GM10847 (cell line): ENCODE measurements around the gene ZGPAT.

Source experiments
- POLR2A ChIP-seq: IDR thresholded peaks from 2 replicates; pipeline ENCODE4 v1.6.1; 2011; ENCODE audit not compliant: insufficient read length; ENCODE audit errors: extremely low read depth

Gene ZGPAT

DNA sequence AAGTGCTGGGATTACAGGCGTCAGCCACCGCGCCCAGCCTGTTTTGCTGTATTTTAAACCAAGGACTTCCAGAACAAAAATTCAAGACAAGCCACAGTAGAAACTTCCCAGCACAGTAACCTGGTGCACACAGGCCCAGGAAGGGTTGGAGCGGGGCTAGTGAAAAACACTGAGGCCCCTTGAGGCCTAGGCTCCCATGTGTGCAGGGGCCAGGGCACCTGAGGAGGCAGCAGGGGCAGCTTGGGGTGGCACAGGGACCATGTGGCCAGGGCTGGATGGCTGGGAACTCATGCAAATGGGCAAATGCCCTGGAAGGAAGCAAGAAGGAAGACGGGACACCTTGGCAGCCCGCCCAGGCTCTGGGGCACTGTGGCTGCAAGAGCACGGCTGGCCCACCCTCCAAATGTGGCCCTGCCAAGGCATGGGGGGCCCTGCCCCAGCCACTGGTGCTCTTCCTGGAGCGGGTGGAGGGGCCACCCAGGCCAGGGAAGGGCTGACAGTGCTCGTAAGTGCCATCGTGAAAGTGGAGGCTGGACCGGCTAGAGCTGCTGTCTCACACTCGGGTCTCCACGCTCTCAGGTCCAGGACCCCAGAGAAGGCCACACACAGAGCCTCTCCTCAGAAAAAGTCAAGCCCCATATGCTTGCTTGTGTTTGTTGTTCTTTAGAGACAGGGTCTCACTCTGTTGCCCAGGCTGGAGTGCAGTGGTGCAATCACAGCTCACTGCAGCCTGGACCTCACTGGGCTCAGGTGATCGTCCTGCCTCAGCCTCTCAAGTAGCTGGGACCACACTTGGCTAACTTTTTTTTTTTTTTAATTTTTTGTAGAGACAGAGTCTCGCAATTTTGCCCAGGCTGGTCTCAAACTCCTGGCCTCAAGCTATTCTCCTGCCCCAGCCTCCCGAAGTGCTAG lies 42.0 kb downstream of the ZGPAT start:
- TF ChIP-seq POLR2A, result no peak

DNA sequence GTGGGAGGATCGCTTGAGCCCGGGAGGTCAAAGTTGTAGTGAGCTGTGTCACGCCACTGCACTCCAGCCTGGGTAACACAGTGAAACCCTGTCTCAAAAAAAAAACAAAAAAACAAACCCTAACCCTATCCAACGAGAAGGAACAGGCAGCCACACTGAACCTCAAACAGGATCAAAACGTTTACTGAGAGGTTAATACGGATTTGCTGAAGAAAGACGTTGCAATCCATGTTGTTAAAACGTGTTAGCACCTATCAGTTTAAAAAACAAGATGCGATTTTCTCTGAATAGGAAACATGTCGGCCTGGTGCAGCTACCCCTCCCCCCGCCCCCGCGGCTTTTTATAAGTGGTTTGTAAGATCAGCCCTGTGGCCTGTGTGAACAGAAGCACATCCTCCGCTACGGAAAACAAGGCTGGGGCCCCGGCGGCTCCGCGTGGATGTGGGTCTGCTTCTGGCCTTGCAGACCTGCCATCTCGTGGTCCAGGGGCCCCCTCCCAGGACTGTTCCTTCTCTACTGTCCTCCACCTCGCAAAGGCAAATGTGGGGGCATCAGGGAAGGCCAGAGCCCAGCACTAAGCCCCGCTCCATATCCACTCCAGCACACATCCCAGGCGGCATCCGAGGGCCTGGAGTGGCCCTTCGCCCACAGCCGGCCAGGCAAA lies 43.1 kb downstream of the ZGPAT start:
- no peak for TF ChIP-seq POLR2A

DNA sequence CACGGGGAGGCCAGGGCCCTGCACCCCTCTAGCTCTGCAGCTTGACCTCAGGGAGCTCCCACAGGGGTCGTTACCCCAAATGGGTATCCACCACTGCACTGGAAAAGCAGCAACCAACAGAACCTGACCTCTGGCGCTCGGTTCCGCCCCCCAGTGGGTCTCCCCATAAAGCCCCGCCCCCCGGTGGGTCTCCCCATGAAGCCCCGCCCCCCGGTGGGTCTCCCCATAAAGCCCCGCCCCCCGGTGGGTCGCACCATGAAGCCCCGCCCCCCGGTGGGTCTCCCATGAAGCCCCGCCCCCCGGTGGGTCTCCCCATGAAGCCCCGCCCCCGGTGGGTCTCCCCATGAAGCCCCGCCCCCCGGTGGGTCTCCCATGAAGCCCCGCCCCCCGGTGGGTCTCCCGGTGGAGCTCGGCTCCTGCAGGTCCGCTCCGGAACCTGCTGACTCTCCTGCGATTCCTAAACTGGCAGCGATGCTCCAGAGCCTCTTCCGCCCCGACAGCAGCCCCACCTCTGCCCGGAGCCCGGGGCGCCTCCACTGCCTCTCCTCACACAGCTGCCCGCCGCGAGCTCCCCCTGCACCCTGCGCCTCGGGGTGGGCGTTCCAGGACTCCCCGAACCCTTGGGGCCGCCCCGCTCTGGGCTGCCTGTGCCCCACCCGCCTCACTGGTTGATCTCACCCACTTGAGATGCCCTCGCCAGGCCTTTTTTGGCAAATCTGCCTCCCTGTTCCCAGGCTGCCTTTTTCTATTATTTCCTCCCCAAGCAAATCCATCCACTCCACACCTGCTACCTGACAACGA lies 43.8 kb downstream of the ZGPAT start:
- TF ChIP-seq POLR2A, result no peak

DNA sequence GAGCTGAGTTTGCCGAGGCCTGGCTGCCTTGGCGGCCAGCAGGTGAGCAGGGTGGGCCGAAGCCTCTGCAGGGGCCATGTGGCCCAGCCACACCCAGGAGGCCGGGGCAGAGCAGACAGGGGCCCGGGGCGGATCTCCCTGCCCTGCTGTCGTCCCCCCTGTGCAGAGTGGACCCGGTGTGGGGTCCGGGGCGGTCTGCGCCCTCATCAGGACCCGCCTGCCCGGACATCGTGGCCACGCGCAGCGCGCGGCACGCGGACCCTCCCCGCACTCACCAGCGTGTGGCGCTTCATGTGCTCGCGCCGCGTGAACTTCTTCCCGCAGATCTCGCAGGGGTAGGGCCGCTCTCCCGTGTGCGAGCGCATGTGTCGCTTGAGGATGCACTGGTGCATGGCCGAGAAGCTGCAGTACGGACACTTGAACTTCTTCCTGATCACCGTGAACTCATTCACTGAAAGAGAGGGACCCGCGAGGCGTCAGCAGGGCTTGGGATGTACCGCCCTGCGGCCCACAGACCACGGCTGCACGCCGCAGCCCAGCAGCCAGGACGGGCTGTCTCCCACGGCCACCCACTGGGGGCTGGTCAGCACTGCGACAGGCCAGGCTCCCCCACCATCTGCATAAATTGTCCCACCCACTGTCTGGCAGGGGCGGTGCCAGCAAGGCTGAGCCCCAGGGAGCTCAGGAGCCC lies 44.7 kb downstream of the ZGPAT start:
- no peak for TF ChIP-seq POLR2A

DNA sequence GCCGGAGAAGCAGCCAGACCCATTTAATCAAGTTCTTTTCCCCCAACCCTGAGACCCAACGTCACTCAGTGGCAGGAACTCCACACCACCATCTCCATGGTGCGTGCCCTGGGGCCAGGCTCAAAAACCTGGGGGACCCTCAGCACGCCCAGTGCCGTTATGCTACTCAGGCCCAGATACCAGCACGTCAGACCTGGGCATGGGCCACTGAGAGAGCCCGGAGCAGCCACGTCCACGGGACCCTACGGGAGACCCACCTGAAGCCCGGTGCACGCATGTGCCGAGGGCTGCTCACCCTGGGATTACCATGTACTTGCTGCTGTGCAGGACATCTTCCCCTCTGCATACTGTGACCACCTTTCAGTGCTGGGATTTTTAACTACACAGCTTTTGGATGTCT lies 45.5 kb downstream of the ZGPAT start:
- TF ChIP-seq POLR2A, result no peak

DNA sequence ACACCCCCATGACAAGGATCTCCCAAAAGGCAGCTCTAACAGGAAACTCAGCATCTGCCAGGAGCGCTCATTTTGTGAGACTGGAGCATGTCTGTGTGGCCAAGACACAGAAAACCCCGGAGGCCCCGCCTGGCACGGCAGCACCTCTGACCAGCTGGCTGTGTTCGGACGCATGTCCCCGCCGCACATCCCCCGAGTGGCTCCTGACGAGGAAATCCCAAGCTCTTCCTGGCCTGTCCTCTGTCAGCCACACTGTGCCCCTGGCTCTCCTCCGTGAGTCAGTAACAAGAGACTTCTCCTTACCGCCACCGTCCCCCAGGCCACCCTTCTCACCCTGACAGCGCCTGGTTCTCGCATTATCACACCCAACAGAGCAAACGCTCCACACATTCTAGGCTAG lies 46.2 kb downstream of the ZGPAT start:
- TF ChIP-seq POLR2A, result no peak

DNA sequence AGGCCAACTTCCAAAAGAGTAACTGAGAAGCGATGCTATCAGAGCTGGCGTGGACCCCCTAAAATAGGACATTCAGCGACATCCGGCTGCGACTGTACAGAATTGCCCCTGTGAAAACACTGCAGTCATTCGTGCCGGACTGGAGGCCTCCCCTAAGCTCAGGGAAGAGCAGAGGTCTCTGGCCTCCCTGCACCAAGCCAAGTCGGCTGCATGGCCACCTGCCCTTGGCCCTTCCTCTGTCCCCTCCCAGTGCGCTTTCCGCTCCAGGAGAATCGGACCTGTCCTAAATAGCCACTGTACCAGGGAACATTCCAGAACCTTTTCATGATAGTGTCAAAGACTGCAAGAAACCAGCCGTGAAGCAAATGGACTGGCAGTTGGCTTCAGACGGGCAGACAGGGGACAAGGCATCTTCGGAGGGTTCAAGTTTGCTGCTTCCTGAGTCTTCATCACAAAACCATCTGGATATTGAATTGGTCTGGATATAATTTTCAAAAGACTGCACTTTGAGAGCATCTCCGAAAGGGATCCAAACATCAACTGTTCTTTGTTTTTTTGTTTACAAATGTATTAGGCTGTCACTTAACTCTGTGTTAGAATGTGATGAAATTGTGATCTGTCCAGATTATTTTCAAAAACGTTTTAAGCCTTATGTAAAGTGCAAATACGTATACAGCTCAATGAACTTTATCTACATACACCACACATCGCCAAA lies 48.3 kb downstream of the ZGPAT start:
- no peak for TF ChIP-seq POLR2A

DNA sequence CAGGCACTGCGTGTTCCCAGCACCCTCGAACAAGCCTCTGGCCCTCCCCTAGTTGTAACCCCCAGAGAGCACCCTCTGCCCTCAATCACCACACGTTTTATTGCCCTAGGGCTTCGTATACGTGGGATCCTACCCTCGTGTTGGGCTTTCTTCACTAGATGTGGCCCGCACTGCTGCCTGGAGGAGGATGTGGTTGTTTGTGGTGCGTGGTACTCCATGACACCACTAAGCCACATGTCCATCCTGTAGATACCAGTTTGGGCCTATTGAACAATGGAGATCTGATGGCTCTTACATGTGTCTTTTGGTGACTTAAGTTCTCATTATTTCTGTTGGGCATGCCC lies 48.8 kb downstream of the ZGPAT start:
- TF ChIP-seq POLR2A, result no peak

DNA sequence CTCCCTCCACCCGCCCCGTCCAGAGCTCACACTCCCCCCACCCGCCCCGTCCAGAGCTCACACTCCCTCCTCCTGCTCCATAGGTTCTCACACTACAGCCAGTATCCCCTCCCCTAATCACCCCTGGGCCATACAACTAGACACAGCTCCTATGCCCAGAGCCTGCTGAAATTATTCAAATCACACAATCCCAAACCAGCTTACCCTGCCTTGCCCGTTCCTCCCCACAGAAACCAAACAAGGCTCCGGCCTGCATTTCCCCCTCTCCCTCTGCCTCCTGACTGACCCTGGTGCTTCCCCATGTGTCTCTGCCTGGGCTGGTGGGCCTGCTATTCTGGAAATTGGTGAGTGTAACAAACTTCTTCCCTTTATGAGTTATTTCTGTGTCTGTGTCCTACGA lies 50.3 kb downstream of the ZGPAT start:
- no peak for TF ChIP-seq POLR2A

DNA sequence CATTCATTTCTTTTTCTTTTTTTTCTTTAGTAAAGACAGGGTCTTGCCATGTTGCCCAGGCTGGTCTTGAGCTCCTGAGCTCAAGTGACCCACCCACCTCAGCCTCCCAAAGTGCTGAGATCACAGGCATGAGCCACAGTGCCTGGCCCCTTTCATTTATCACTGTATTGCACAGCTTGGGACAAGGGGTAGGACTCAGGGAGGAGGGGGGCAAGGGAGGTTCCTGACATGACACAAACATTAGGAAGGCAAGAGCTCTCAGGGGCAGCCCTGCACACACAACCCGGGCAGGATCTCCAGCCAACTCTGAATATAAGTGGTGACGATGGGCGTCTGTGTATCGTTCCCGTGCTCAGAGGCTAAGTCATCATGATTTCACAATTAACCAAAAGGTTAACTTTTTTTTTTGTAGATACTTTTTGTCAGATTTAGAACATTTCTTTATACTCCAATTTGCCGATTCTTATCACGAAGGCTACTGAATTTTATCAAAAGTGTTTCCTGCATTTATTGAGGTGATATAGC lies 51.6 kb downstream of the ZGPAT start:
- no peak for TF ChIP-seq POLR2A

DNA sequence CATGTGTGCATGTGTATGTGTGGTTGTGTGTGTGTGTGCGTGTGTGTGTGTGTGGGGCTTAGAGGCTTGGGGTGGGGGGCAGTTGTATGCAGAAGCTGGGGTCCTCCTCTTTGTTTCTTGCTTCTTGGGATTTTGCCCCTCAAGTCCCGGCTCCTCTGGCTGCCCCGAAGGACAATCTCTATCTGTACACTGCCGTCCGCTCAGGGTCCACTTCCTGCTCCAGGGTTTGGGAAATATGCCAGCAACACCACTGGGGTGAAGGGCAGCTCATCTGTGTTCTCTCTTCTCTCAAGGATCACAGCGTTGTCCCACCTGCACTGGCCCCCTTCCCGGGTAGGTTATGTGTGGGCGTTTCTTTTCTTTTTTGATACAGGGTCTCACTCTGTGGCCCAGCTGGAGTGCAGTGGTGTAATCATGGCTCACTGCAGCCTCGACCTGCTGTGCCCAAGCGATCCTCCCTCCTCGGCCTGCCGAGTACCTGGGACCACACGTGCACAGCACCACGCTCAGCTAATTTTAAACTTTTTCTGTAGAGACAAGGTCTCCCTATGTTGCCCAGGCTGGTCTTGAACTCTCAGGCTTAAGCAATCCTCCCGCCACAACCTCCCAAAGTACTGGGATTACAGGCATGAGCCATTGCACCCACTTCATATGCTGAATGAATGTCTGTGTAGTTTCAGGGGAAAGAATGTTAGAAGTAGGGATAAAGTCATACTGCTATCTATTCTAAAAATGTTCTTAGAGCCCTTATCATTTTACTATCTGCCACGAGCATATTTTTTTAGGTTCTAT lies 57.4 kb downstream of the ZGPAT start:
- no peak for TF ChIP-seq POLR2A

DNA sequence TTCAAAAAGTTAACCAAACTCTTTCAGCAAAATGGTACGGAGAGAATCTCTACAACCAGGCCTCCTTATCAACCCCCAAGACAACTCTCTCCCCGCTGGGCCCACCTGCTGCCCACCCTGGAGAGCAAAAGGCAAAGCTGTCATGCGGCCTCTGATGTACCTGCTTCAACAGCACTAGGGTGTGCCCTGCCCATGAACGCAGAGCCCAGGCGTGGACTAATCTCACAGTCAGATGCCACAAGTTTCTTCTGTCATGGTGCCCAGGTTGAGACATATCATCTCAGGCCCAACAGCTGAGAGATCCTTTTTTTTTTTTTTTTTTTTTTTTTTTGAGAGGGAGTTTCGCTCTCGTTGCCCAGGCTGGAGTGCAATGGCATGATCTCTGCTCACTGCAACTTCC lies 58.1 kb downstream of the ZGPAT start:
- no peak for TF ChIP-seq POLR2A

DNA sequence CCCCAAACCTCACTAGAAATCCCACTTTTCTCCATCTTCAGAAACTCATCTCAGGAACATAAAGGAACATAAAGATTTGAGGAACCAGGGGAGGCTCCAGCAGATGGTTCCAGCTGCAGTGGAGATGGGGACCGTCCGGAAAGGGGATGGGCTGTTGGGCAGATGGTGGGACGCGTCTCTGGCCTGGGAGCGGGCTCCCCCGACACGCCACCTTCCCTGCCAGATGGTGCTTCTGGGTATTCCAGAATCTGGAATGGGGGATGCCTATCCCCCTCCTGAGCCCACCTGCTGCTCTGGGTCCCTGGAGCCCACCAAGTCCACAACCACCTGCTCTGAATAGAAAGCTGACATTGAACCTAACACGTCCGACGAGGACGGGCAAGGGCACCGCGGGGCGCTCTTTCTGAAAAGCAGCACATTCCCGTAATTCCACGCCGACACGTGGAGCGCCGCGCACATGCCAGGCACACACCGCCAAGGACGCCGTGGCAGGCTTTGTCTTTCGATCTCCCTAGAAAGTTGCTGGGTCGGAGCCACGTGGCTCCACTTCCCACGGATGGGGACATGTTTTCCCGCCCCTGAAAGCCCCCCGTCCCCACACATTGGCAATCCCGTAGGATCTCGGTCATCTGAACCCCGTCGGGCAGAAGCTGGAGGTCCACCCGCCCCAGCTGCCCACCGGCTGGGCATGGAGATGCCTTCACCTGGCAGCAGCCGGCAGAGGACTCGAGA lies 59.0 kb downstream of the ZGPAT start:
- no peak for TF ChIP-seq POLR2A
